Large intestine (tissue), 3 donors: Measurements from ENCODE around the gene RACK1. TPM values are rescaled to one million over a fixed set of nuclear protein-coding genes. Genes with fewer than 3 reads are reported as not detected.

Experiments used
- DNase-seq, 2 donors: peaks; one replicate each; pipeline versions ENCODE4 v3.0.0 to v3.0.0-alpha.2; 2013
- H3K27ac ChIP-seq: one replicate; pipeline ENCODE4 v1.5.1; 2013; ENCODE audit warnings: low read length
- H3K27me3 ChIP-seq: 2 replicates; pipeline ENCODE4 v1.6.1; 2013; ENCODE audit warnings: low read length; ENCODE audit not compliant: control insufficient read depth, insufficient read depth
- H3K36me3 ChIP-seq: 2 replicates; pipeline ENCODE4 v1.6.1; 2013; ENCODE audit warnings: low read length; ENCODE audit not compliant: control insufficient read depth, insufficient read depth
- H3K4me1 ChIP-seq: one replicate; pipeline ENCODE4 v1.6.1; 2013; ENCODE audit warnings: low read length; ENCODE audit not compliant: control insufficient read depth, insufficient read depth
- H3K4me3 ChIP-seq: one replicate; pipeline ENCODE4 v1.5.1; 2013; ENCODE audit warnings: low read length
- H3K9me3 ChIP-seq: one replicate; pipeline ENCODE4 v1.6.1; 2013; ENCODE audit warnings: mild to moderate bottlenecking, low read depth, low read length, moderate library complexity; ENCODE audit not compliant: control insufficient read depth
- whole genome bisulfite sequencing: methylation state at CpG from one replicate; pipeline ENCODE4 v1.1.5; 2013; ENCODE audit warnings: low lambda C conversion rate; ENCODE audit not compliant: insufficient coverage; 5-methylcytosine and 5-hydroxymethylcytosine counted together
- polyA plus RNA-seq: library from polyadenylated mRNA; unstranded; fragments of 120-200 nt; gene quantifications from one replicate; pipeline ENCODE4 v1.2.1, GENCODE V29; 2013

RACK1 gene
- polyA plus RNA-seq, 1 donor: 3,389 TPM

GRCh38 chr5:181198905-181199519 lies 44.7 kb downstream of the RACK1 start:
- DNase-seq: no peak
- Histone ChIP-seq H3K27me3 (peaks cover 61% of the 10 kb centered on the region), H3K9me3 (peaks cover 8% of the 10 kb centered on the region), H3K36me3 (no peaks in the 10 kb centered on the region), H3K4me3 (no peak overlapping the region), H3K4me1 (peaks cover 6% of the 10 kb centered on the region), H3K27ac (no peak overlapping the region)
- WGBS: no CpG with 5 or more reads among the region's 9 CpGs

GRCh38 chr5:181198106-181198685 lies 45.5 kb downstream of the RACK1 start:
- WGBS: no CpG with 5 or more reads among the region's 12 CpGs
- Histone ChIP-seq H3K36me3 (no peaks in the 10 kb centered on the region), H3K4me3 (no peak overlapping the region), H3K4me1 (no peaks in the 10 kb centered on the region), H3K27me3 (peaks cover 52% of the 10 kb centered on the region), H3K9me3 (peaks cover 6% of the 10 kb centered on the region), H3K27ac (no peak overlapping the region)
- no peak for DNase-seq

- H3K36me3 ChIP-seq: no peaks in the 10 kb centered on the region
- no CpG with 5 or more reads among the region's 8 CpGs for WGBS
- no peak overlapping the region for H3K4me3 ChIP-seq
- peaks cover under 1% of the 10 kb centered on the region for H3K4me1 ChIP-seq
- H3K27ac ChIP-seq: no peak overlapping the region
- peaks cover 6% of the 10 kb centered on the region for H3K9me3 ChIP-seq
- DNase-seq: no peak
- peaks cover 46% of the 10 kb centered on the region for H3K27me3 ChIP-seq
These were observed 46.3 kb downstream of the RACK1 start for GRCh38 chr5:181197326-181197951.

GRCh38 chr5:181195249-181195761 lies 48.4 kb downstream of the RACK1 start:
- no peak overlapping the region for H3K4me3 ChIP-seq
- DNase-seq: no peak
- peaks cover 6% of the 10 kb centered on the region for H3K9me3 ChIP-seq
- no peak overlapping the region for H3K27ac ChIP-seq
- peaks cover 4% of the 10 kb centered on the region for H3K4me1 ChIP-seq
- H3K27me3 ChIP-seq: peaks cover 32% of the 10 kb centered on the region
- no peaks in the 10 kb centered on the region for H3K36me3 ChIP-seq
- WGBS: no CpG with 5 or more reads among the region's 45 CpGs

- Histone ChIP-seq H3K27me3 (peaks cover 26% of the 10 kb centered on the region), H3K27ac (no peak overlapping the region), H3K4me1 (peaks cover 4% of the 10 kb centered on the region), H3K9me3 (peaks cover 6% of the 10 kb centered on the region), H3K36me3 (no peaks in the 10 kb centered on the region), H3K4me3 (no peak overlapping the region)
- WGBS: no CpG with 5 or more reads among the region's 21 CpGs
- DNase-seq: no peak
These were observed 49.0 kb downstream of the RACK1 start for GRCh38 chr5:181194489-181195248.

GRCh38 chr5:181193656-181194055 lies 50.0 kb downstream of the RACK1 start:
- Histone ChIP-seq H3K9me3 (peaks cover 6% of the 10 kb centered on the region), H3K36me3 (no peaks in the 10 kb centered on the region), H3K4me1 (peaks cover 4% of the 10 kb centered on the region), H3K4me3 (no peak overlapping the region), H3K27me3 (peaks cover 24% of the 10 kb centered on the region), H3K27ac (no peak overlapping the region)
- no CpG with 5 or more reads among the region's 2 CpGs for WGBS
- no peak for DNase-seq

GRCh38 chr5:181192337-181193046 lies 51.2 kb downstream of the RACK1 start:
- Histone ChIP-seq H3K27ac (peak overlapping the region; percentile 65), H3K36me3 (no peaks in the 10 kb centered on the region), H3K4me3 (peak overlapping the region; percentile 83), H3K27me3 (peaks cover 17% of the 10 kb centered on the region), H3K4me1 (peaks cover 4% of the 10 kb centered on the region), H3K9me3 (peaks cover 6% of the 10 kb centered on the region)
- WGBS: no CpG with 5 or more reads among the region's 12 CpGs
- peak in 1 of 2 donors; percentile 33 for DNase-seq

GRCh38 chr5:181191526-181192336 lies 52.0 kb downstream of the RACK1 start:
- H3K36me3 ChIP-seq: no peaks in the 10 kb centered on the region
- peak overlapping the region; percentile 65 for H3K27ac ChIP-seq
- H3K27me3 ChIP-seq: peaks cover 17% of the 10 kb centered on the region
- peaks cover 4% of the 10 kb centered on the region for H3K4me1 ChIP-seq
- WGBS: 0% methylated on average over 1 of the region's 64 CpGs
- H3K9me3 ChIP-seq: peaks cover 6% of the 10 kb centered on the region
- DNase-seq: peak; percentile 95 to 97
- H3K4me3 ChIP-seq: peak overlapping the region; percentile 83

GRCh38 chr5:181190711-181191525 lies 52.8 kb downstream of the RACK1 start:
- Histone ChIP-seq H3K4me3 (peak overlapping the region; percentile 83), H3K27me3 (peaks cover 18% of the 10 kb centered on the region), H3K36me3 (no peaks in the 10 kb centered on the region), H3K27ac (peak overlapping the region; percentile 65), H3K9me3 (peaks cover 6% of the 10 kb centered on the region), H3K4me1 (peaks cover 4% of the 10 kb centered on the region)
- peak in 1 of 2 donors; percentile 39 for DNase-seq
- WGBS: 0% methylated on average over 10 of the region's 66 CpGs
